Stimulated activated naive CD8-positive, alpha-beta T cell treated with anti-CD3 and anti-CD28 coated beads, Interleukin-15, amount 100 ng/mL, for 72 hours (primary cell): Measurements from ENCODE around the gene CCT8.
A peak's percentile ranks its signal among the peaks of the same experiment; 100 is the strongest.

ENCODE experiments used
- ATAC-seq: fragments of 150-1000 bp; cut with Tn5 transposase; 2 replicates; pipeline ENCODE4 v1.10.0; 2021; ENCODE audit warnings: mild to moderate bottlenecking, moderate library complexity
- DNase-seq, 2 donors: peaks; one replicate each; pipeline ENCODE4 v3.0.0; 2021 to 2022
- H3K27ac Mint-ChIP-seq, 2 donors: one replicate each; pipeline ENCODE4 v1.8.0; 2022; ENCODE audit warnings: mild to moderate bottlenecking in 2 of 2, mixed read lengths in 2 of 2, moderate library complexity in 2 of 2
- H3K27me3 Mint-ChIP-seq: one replicate; pipeline ENCODE4 v1.8.0; 2022; ENCODE audit warnings: mixed read lengths
- H3K4me1 Mint-ChIP-seq: one replicate; pipeline ENCODE4 v1.8.0; 2022; ENCODE audit warnings: mild to moderate bottlenecking, mixed read lengths
- H3K4me3 Mint-ChIP-seq, 2 donors: one replicate each; pipeline ENCODE4 v1.8.0; 2022; ENCODE audit warnings: mild to moderate bottlenecking in 2 of 2, mixed read lengths in 2 of 2, moderate library complexity in 1 of 2
- H3K9me3 Mint-ChIP-seq, 2 donors: one replicate each; pipeline ENCODE4 v1.8.0; 2022; ENCODE audit warnings: mixed read lengths in 2 of 2

CCT8 gene

GRCh38 chr21:29073222-29074006, at the start of gene CCT8:
Gene CCT8, minus strand, starts transcription at chr21:29073648. Its CDS starts 58 bp downstream, at chr21:29073590.
- peak within 1 kb of the TSS; percentile 99 to 100 for H3K27ac Mint-ChIP-seq
- peaks cover 56% of the 10 kb centered on the region for H3K4me1 Mint-ChIP-seq
- ATAC-seq = peak; percentile 92
- no peaks in the 10 kb centered on the region for H3K27me3 Mint-ChIP-seq
- peak within 1 kb of the TSS; percentile 99 to 100 for H3K4me3 Mint-ChIP-seq
- DNase-seq = peak; percentile 97 to 99
- no peaks in the 10 kb centered on the region for H3K9me3 Mint-ChIP-seq

- no peaks in the 10 kb centered on the region for H3K27me3 Mint-ChIP-seq
- DNase-seq = no peak
- no peak overlapping the region for H3K27ac Mint-ChIP-seq
- no peak overlapping the region for H3K4me3 Mint-ChIP-seq
- no peaks in the 10 kb centered on the region for H3K4me1 Mint-ChIP-seq
- no peaks in the 10 kb centered on the region for H3K9me3 Mint-ChIP-seq
- ATAC-seq = no peak
Observed at GRCh38 chr21:29121759-29122158, 48.3 kb upstream of the CCT8 start.

- Mint-ChIP-seq H3K27me3 (no peaks in the 10 kb centered on the region), H3K4me1 (no peaks in the 10 kb centered on the region), H3K4me3 (no peak overlapping the region), H3K27ac (no peak overlapping the region), H3K9me3 (no peaks in the 10 kb centered on the region)
- DNase-seq = no peak
- ATAC-seq = no peak
Observed at GRCh38 chr21:29117372-29117955, 44.0 kb upstream of the CCT8 start.

GRCh38 chr21:29115899-29116298, 42.5 kb upstream of the CCT8 start:
- Mint-ChIP-seq H3K9me3 (no peaks in the 10 kb centered on the region), H3K27ac (no peak overlapping the region), H3K4me1 (no peaks in the 10 kb centered on the region), H3K4me3 (no peak overlapping the region), H3K27me3 (no peaks in the 10 kb centered on the region)
- ATAC-seq (no peak), DNase-seq (no peak)

DNA sequence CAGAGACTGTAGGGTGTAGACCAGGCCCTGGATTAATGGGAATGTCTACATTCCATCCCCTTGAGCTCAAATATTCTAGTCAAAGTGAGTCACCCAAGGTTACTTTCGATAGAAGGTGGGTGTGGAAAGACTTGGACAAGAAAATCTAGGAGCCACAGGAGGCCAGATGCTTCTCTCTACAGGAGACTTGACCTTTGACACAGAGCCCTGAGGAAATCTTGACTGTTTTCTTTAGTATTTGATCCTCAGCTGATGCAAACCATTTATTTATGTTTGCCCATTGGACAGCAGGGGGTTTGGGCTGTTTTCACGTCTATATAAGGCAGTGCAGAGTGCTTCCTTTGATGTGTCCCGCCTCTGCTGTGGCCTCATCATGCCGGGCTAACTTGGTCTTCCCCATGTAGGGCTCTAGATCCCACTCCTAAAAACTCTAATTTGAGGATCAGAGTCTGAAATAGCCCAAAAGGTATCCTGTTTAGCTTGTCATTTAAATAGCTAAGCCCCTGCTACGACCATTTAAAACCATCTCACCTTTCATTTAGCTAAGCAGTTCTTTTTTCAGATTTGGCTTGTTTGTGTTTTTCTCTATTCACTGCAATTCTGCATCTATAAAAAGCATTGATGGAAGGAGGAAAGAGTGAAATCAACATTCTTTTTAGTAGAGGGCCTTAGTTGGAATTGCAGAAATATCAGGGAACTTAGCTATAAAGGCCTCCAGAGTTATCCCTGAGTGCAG, 41.5 kb upstream of the CCT8 start:
- H3K27me3 Mint-ChIP-seq = no peaks in the 10 kb centered on the region
- no peaks in the 10 kb centered on the region for H3K9me3 Mint-ChIP-seq
- ATAC-seq (no peak), DNase-seq (no peak)
- no peaks in the 10 kb centered on the region for H3K4me1 Mint-ChIP-seq
- H3K4me3 Mint-ChIP-seq = no peak overlapping the region
- no peak overlapping the region for H3K27ac Mint-ChIP-seq

- no peaks in the 10 kb centered on the region for H3K27me3 Mint-ChIP-seq
- no peak overlapping the region for H3K27ac Mint-ChIP-seq
- ATAC-seq = no peak
- no peak for DNase-seq
- H3K4me1 Mint-ChIP-seq = no peaks in the 10 kb centered on the region
- no peak overlapping the region for H3K4me3 Mint-ChIP-seq
- H3K9me3 Mint-ChIP-seq = no peaks in the 10 kb centered on the region
Observed at GRCh38 chr21:29105218-29105617, 31.8 kb upstream of the CCT8 start.

DNA sequence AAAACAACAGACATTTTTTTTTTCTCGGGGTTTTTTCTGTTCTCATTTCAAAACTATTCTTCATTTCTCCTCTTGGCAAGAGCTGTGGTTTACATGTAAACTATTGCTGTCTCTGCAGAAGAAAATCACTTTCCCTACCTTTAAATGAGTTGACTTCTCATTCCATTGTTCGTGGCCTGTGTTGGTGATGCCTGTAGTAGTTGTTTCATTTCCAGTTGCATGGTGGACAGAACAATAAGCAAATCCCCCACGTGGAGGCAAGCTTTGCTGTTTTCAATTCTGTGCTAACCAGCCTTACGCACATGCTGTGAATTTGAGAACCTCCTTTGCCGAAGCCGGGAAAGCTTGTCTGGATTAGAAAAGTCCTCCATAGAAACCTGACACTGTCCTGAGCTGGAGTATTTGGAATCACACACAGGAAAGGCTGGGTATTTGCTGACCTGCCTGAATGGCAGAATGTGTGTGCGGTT, 30.8 kb upstream of the CCT8 start:
- no peaks in the 10 kb centered on the region for H3K9me3 Mint-ChIP-seq
- H3K4me1 Mint-ChIP-seq = no peaks in the 10 kb centered on the region
- H3K27me3 Mint-ChIP-seq = no peaks in the 10 kb centered on the region
- H3K27ac Mint-ChIP-seq = peak overlapping the region in 1 of 2 donors; percentile 59
- no peak for DNase-seq
- no peak overlapping the region for H3K4me3 Mint-ChIP-seq
- ATAC-seq = no peak

GRCh38 chr21:29102791-29103257, 29.4 kb upstream of the CCT8 start:
- no peak overlapping the region for H3K27ac Mint-ChIP-seq
- H3K9me3 Mint-ChIP-seq = no peaks in the 10 kb centered on the region
- DNase-seq (no peak), ATAC-seq (no peak)
- H3K27me3 Mint-ChIP-seq = no peaks in the 10 kb centered on the region
- no peaks in the 10 kb centered on the region for H3K4me1 Mint-ChIP-seq
- no peak overlapping the region for H3K4me3 Mint-ChIP-seq

GRCh38 chr21:29098156-29098555, 24.7 kb upstream of the CCT8 start:
- Mint-ChIP-seq H3K27ac (no peak overlapping the region), H3K27me3 (no peaks in the 10 kb centered on the region), H3K9me3 (no peaks in the 10 kb centered on the region), H3K4me1 (no peaks in the 10 kb centered on the region), H3K4me3 (no peak overlapping the region)
- no peak for ATAC-seq
- no peak for DNase-seq

- ATAC-seq (no peak), DNase-seq (no peak)
- Mint-ChIP-seq H3K4me1 (no peaks in the 10 kb centered on the region), H3K4me3 (no peak overlapping the region), H3K27ac (peak overlapping the region in 1 of 2 donors; percentile 1), H3K27me3 (no peaks in the 10 kb centered on the region), H3K9me3 (no peaks in the 10 kb centered on the region)
Observed at GRCh38 chr21:29096218-29097015, 23.0 kb upstream of the CCT8 start.

- H3K4me1 Mint-ChIP-seq = no peaks in the 10 kb centered on the region
- no peaks in the 10 kb centered on the region for H3K9me3 Mint-ChIP-seq
- H3K27me3 Mint-ChIP-seq = no peaks in the 10 kb centered on the region
- H3K4me3 Mint-ChIP-seq = no peak overlapping the region
- peak overlapping the region in 1 of 2 donors; percentile 37 for H3K27ac Mint-ChIP-seq
- ATAC-seq = no peak
- DNase-seq = no peak
Observed at GRCh38 chr21:29092102-29092959, 18.9 kb upstream of the CCT8 start.

GRCh38 chr21:29091033-29091432, 17.6 kb upstream of the CCT8 start:
- no peak overlapping the region for H3K4me3 Mint-ChIP-seq
- H3K27me3 Mint-ChIP-seq = no peaks in the 10 kb centered on the region
- H3K9me3 Mint-ChIP-seq = no peaks in the 10 kb centered on the region
- no peak overlapping the region for H3K27ac Mint-ChIP-seq
- no peaks in the 10 kb centered on the region for H3K4me1 Mint-ChIP-seq
- DNase-seq (no peak), ATAC-seq (no peak)

- peaks cover 16% of the 10 kb centered on the region for H3K4me1 Mint-ChIP-seq
- H3K4me3 Mint-ChIP-seq = no peak overlapping the region
- H3K9me3 Mint-ChIP-seq = no peaks in the 10 kb centered on the region
- no peak overlapping the region for H3K27ac Mint-ChIP-seq
- DNase-seq = no peak
- H3K27me3 Mint-ChIP-seq = no peaks in the 10 kb centered on the region
- no peak for ATAC-seq
Observed at GRCh38 chr21:29085106-29085752, 11.8 kb upstream of the CCT8 start.

DNA sequence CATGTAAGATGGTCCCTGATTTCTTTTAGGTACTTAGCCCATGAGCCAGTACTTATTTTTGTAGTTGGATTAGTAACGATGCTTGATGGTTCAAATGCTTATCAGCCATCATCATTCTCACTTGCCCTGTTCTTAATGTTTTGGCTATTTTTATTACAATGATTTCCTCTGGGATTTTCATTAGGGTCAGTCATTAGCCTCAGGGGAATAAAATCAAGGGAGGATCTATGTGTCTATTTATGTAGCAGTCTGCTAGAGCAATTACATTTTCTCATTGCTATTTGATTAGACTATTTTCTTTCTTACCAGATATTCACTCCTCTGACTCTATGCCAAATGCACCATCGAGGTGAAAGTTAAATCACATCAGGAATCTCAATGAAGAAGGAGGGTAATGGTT, 10.9 kb upstream of the CCT8 start:
- DNase-seq (no peak), ATAC-seq (no peak)
- H3K4me1 Mint-ChIP-seq = peaks cover 25% of the 10 kb centered on the region

More for the DNA sequence above, 10.9 kb upstream of the CCT8 start:
- H3K27me3 Mint-ChIP-seq = no peaks in the 10 kb centered on the region
- no peak overlapping the region for H3K27ac Mint-ChIP-seq
- H3K9me3 Mint-ChIP-seq = no peaks in the 10 kb centered on the region
- H3K4me3 Mint-ChIP-seq = no peak overlapping the region
